Measurements from ENCODE around the gene MINDY4.

Gene MINDY4

GRCh38 chr7:30852744-30853288 lies 81.6 kb downstream of the MINDY4 start:
- Histone ChIP-seq H3K36me3 (ENCODE audit: control insufficient read depth in 4 of 4, insufficient read depth in 4 of 4, low read length in 3 of 4) (no peaks in the 10 kb centered on the region), H3K27me3 (replicated peaks in 2 of 5; ENCODE audit: control insufficient read depth in 4 of 5, insufficient read depth in 5 of 5, low read length in 4 of 5) (no peaks in the 10 kb centered on the region), H3K9me3 (ENCODE audit: control extremely low read depth in 1 of 5, control insufficient read depth in 4 of 5, insufficient read depth in 2 of 5, low read depth in 1 of 5, low read length in 4 of 5) (no peaks in the 10 kb centered on the region), H3K4me1 (ENCODE audit: control extremely low read depth in 1 of 4, control insufficient read depth in 4 of 4, insufficient read depth in 4 of 4, low read length in 3 of 4) (no peaks in the 10 kb centered on the region), H3K4me3 (ENCODE audit: control insufficient read depth in 1 of 7, extremely low read depth in 1 of 7, insufficient read depth in 4 of 7, low read depth in 2 of 7, low read length in 6 of 7) (no peak overlapping the region), H3K27ac (ENCODE audit: insufficient read depth in 1 of 2, low read depth in 1 of 2, low read length in 2 of 2, poor library complexity in 1 of 2, severe bottlenecking in 2 of 2) (no peak overlapping the region)
- ChIA-PET CTCF (interaction anchor here (1.2 kb wide), 1 partner anchor 22 kb away, joined by 4 read pairs; no protein-coding TSS in a partner anchor), POLR2A (no interaction called here)
- 99% methylated on average over 11 of the region's 11 CpGs for WGBS (ENCODE audit: insufficient coverage)
- DNase-seq, result no peak

- Histone ChIP-seq H3K4me3 (ENCODE audit: control insufficient read depth in 1 of 7, extremely low read depth in 1 of 7, insufficient read depth in 4 of 7, low read depth in 2 of 7, low read length in 6 of 7) (no peak overlapping the region), H3K9me3 (ENCODE audit: control extremely low read depth in 1 of 5, control insufficient read depth in 4 of 5, insufficient read depth in 2 of 5, low read depth in 1 of 5, low read length in 4 of 5) (no peaks in the 10 kb centered on the region), H3K27me3 (replicated peaks in 2 of 5; ENCODE audit: control insufficient read depth in 4 of 5, insufficient read depth in 5 of 5, low read length in 4 of 5) (no peaks in the 10 kb centered on the region), H3K27ac (ENCODE audit: insufficient read depth in 1 of 2, low read depth in 1 of 2, low read length in 2 of 2, poor library complexity in 1 of 2, severe bottlenecking in 2 of 2) (no peak overlapping the region), H3K4me1 (ENCODE audit: control extremely low read depth in 1 of 4, control insufficient read depth in 4 of 4, insufficient read depth in 4 of 4, low read length in 3 of 4) (no peaks in the 10 kb centered on the region), H3K36me3 (ENCODE audit: control insufficient read depth in 4 of 4, insufficient read depth in 4 of 4, low read length in 3 of 4) (no peaks in the 10 kb centered on the region)
- POLR2A ChIA-PET, result no interaction called here
- no peak for DNase-seq
- CTCF ChIA-PET, result interaction anchor here (1.2 kb wide), 1 partner anchor 21 kb away, joined by 4 read pairs; no protein-coding TSS in a partner anchor
- 97% methylated on average over 3 of the region's 3 CpGs for WGBS (ENCODE audit: insufficient coverage)
Observed at GRCh38 chr7:30853576-30853975, 82.4 kb downstream of the MINDY4 start.

DNA sequence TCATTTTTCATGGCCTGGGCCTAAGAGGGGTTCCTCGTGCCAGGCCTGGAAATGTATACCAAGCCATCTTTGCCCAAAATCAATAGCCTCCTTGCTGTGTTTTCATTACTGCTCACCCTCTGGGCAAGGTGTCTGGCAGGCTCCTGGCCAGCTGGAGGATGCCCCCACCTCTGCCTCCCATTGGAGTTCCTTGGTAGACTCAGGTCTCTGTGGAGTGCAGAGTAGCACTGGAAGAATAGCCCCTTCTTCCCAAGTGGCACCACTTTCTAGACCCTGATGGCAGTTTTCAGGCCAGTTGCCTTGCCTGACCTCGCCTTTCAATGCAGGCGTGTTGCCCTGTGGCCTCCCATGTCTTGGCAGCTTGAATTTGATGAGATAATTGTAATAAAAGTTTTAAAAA lies 84.7 kb downstream of the MINDY4 start:
- Histone ChIP-seq H3K36me3 (ENCODE audit: control insufficient read depth in 4 of 4, insufficient read depth in 4 of 4, low read length in 3 of 4) (no peaks in the 10 kb centered on the region), H3K27me3 (replicated peaks in 2 of 5; ENCODE audit: control insufficient read depth in 4 of 5, insufficient read depth in 5 of 5, low read length in 4 of 5) (no peaks in the 10 kb centered on the region), H3K4me3 (ENCODE audit: control insufficient read depth in 1 of 7, extremely low read depth in 1 of 7, insufficient read depth in 4 of 7, low read depth in 2 of 7, low read length in 6 of 7) (no peak overlapping the region), H3K9me3 (ENCODE audit: control extremely low read depth in 1 of 5, control insufficient read depth in 4 of 5, insufficient read depth in 2 of 5, low read depth in 1 of 5, low read length in 4 of 5) (no peaks in the 10 kb centered on the region), H3K27ac (ENCODE audit: insufficient read depth in 1 of 2, low read depth in 1 of 2, low read length in 2 of 2, poor library complexity in 1 of 2, severe bottlenecking in 2 of 2) (no peak overlapping the region), H3K4me1 (ENCODE audit: control extremely low read depth in 1 of 4, control insufficient read depth in 4 of 4, insufficient read depth in 4 of 4, low read length in 3 of 4) (no peaks in the 10 kb centered on the region)
- WGBS (ENCODE audit: insufficient coverage), result 100% methylated on average over 3 of the region's 3 CpGs
- CTCF ChIA-PET, result no interaction called here
- no peak for DNase-seq
- POLR2A ChIA-PET, result no interaction called here

- H3K27ac ChIP-seq (ENCODE audit: insufficient read depth in 1 of 2, low read depth in 1 of 2, low read length in 2 of 2, poor library complexity in 1 of 2, severe bottlenecking in 2 of 2), result no peak overlapping the region
- 91% methylated on average over 2 of the region's 2 CpGs for WGBS (ENCODE audit: insufficient coverage)
- ChIA-PET POLR2A (no interaction called here), CTCF (no interaction called here)
- no peaks in the 10 kb centered on the region for H3K27me3 ChIP-seq (replicated peaks in 2 of 5; ENCODE audit: control insufficient read depth in 4 of 5, insufficient read depth in 5 of 5, low read length in 4 of 5)
- DNase-seq, result no peak
- no peak overlapping the region for H3K4me3 ChIP-seq (ENCODE audit: control insufficient read depth in 1 of 7, extremely low read depth in 1 of 7, insufficient read depth in 4 of 7, low read depth in 2 of 7, low read length in 6 of 7)
- H3K9me3 ChIP-seq (ENCODE audit: control extremely low read depth in 1 of 5, control insufficient read depth in 4 of 5, insufficient read depth in 2 of 5, low read depth in 1 of 5, low read length in 4 of 5), result no peaks in the 10 kb centered on the region
- no peaks in the 10 kb centered on the region for H3K36me3 ChIP-seq (ENCODE audit: control insufficient read depth in 4 of 4, insufficient read depth in 4 of 4, low read length in 3 of 4)
- no peaks in the 10 kb centered on the region for H3K4me1 ChIP-seq (ENCODE audit: control extremely low read depth in 1 of 4, control insufficient read depth in 4 of 4, insufficient read depth in 4 of 4, low read length in 3 of 4)
Observed at GRCh38 chr7:30858576-30858975, 87.4 kb downstream of the MINDY4 start.

DNA sequence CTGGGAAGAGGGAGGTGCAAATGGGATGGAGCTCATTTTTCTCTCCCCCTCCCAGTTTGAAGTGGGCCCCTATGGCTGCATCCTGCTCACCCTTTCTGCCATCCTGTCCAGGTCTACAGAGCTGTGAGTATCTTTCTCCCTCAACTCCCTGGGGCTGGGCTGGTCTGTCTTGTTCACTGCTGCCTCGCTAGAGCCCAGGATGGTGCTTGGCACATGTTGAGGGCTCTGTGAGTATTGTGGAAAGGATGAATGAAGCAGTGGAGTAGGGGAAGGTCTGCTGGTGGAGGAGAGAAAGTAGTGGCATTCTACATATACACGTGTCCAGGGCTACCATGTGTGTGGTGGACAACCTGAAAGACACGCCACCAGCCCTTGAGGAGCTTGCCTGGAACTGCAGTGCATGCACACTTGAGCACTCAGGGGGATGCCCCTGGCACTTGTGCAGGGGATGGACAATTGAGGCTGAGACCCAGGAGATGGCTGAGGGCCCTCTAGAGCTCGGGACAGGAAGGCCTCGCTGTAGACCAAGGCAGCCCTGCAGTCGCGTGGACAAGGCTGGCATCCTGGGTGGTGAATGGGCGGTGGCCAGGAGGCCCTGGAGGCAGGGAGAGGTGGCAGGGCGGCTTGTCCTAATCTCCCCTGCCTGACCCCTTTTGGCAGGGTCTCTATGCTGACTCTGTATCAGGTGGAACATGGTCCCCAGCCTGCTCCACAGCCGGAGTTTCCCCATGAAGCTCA lies 88.2 kb downstream of the MINDY4 start:
- CTCF ChIA-PET, result no interaction called here

GRCh38 chr7:30859940-30860496 lies 88.8 kb downstream of the MINDY4 start:
- ChIA-PET CTCF (no interaction called here), POLR2A (no interaction called here)
- Histone ChIP-seq H3K4me3 (ENCODE audit: control insufficient read depth in 1 of 7, extremely low read depth in 1 of 7, insufficient read depth in 4 of 7, low read depth in 2 of 7, low read length in 6 of 7) (no peak overlapping the region), H3K4me1 (ENCODE audit: control extremely low read depth in 1 of 4, control insufficient read depth in 4 of 4, insufficient read depth in 4 of 4, low read length in 3 of 4) (no peaks in the 10 kb centered on the region), H3K27ac (ENCODE audit: insufficient read depth in 1 of 2, low read depth in 1 of 2, low read length in 2 of 2, poor library complexity in 1 of 2, severe bottlenecking in 2 of 2) (no peak overlapping the region), H3K9me3 (ENCODE audit: control extremely low read depth in 1 of 5, control insufficient read depth in 4 of 5, insufficient read depth in 2 of 5, low read depth in 1 of 5, low read length in 4 of 5) (no peaks in the 10 kb centered on the region), H3K36me3 (ENCODE audit: control insufficient read depth in 4 of 4, insufficient read depth in 4 of 4, low read length in 3 of 4) (no peaks in the 10 kb centered on the region), H3K27me3 (replicated peaks in 2 of 5; ENCODE audit: control insufficient read depth in 4 of 5, insufficient read depth in 5 of 5, low read length in 4 of 5) (no peaks in the 10 kb centered on the region)
- WGBS (ENCODE audit: insufficient coverage), result 96% methylated on average over 13 of the region's 13 CpGs
- DNase-seq, result no peak

More for the DNA sequence above, 88.2 kb downstream of the MINDY4 start:
- 91% methylated on average over 8 of the region's 10 CpGs for WGBS (ENCODE audit: insufficient coverage)
- POLR2A ChIA-PET, result no interaction called here
- Histone ChIP-seq H3K4me3 (ENCODE audit: control insufficient read depth in 1 of 7, extremely low read depth in 1 of 7, insufficient read depth in 4 of 7, low read depth in 2 of 7, low read length in 6 of 7) (no peak overlapping the region), H3K4me1 (ENCODE audit: control extremely low read depth in 1 of 4, control insufficient read depth in 4 of 4, insufficient read depth in 4 of 4, low read length in 3 of 4) (no peaks in the 10 kb centered on the region), H3K9me3 (ENCODE audit: control extremely low read depth in 1 of 5, control insufficient read depth in 4 of 5, insufficient read depth in 2 of 5, low read depth in 1 of 5, low read length in 4 of 5) (no peaks in the 10 kb centered on the region), H3K27ac (ENCODE audit: insufficient read depth in 1 of 2, low read depth in 1 of 2, low read length in 2 of 2, poor library complexity in 1 of 2, severe bottlenecking in 2 of 2) (no peak overlapping the region), H3K27me3 (replicated peaks in 2 of 5; ENCODE audit: control insufficient read depth in 4 of 5, insufficient read depth in 5 of 5, low read length in 4 of 5) (no peaks in the 10 kb centered on the region), H3K36me3 (ENCODE audit: control insufficient read depth in 4 of 4, insufficient read depth in 4 of 4, low read length in 3 of 4) (no peaks in the 10 kb centered on the region)
- DNase-seq, result no peak

GRCh38 chr7:30861612-30862011 lies 90.4 kb downstream of the MINDY4 start:
- no peaks in the 10 kb centered on the region for H3K27me3 ChIP-seq (replicated peaks in 2 of 5; ENCODE audit: control insufficient read depth in 4 of 5, insufficient read depth in 5 of 5, low read length in 4 of 5)
- H3K27ac ChIP-seq (ENCODE audit: insufficient read depth in 1 of 2, low read depth in 1 of 2, low read length in 2 of 2, poor library complexity in 1 of 2, severe bottlenecking in 2 of 2), result no peak overlapping the region
- WGBS (ENCODE audit: insufficient coverage), result 97% methylated on average over 7 of the region's 7 CpGs
- H3K4me3 ChIP-seq (ENCODE audit: control insufficient read depth in 1 of 7, extremely low read depth in 1 of 7, insufficient read depth in 4 of 7, low read depth in 2 of 7, low read length in 6 of 7), result no peak overlapping the region
- ChIA-PET POLR2A (no interaction called here), CTCF (no interaction called here)
- no peaks in the 10 kb centered on the region for H3K9me3 ChIP-seq (ENCODE audit: control extremely low read depth in 1 of 5, control insufficient read depth in 4 of 5, insufficient read depth in 2 of 5, low read depth in 1 of 5, low read length in 4 of 5)
- DNase-seq, result no peak
- no peaks in the 10 kb centered on the region for H3K4me1 ChIP-seq (ENCODE audit: control extremely low read depth in 1 of 4, control insufficient read depth in 4 of 4, insufficient read depth in 4 of 4, low read length in 3 of 4)
- H3K36me3 ChIP-seq (ENCODE audit: control insufficient read depth in 4 of 4, insufficient read depth in 4 of 4, low read length in 3 of 4), result no peaks in the 10 kb centered on the region

All from common myeloid progenitor, CD34-positive (primary cell).